GM18508 (cell line): ENCODE data around the gene SNAI3.

ENCODE experiments used
- ATAC-seq: cut with Tn5 transposase; IDR thresholded peaks from one replicate; pipeline ENCODE4 v1.9.1; 2021; ENCODE audit warnings: moderate number of reproducible peaks; ENCODE audit not compliant: insufficient read depth, unreplicated experiment

SNAI3 gene

GRCh38 chr16:88693420-88694177, 7.3 kb upstream of the SNAI3 start:
- ATAC-seq, result no peak

- no peak for ATAC-seq
Measured at GRCh38 chr16:88692861-88693260, 6.6 kb upstream of the SNAI3 start.

GRCh38 chr16:88691924-88692560, 5.7 kb upstream of the SNAI3 start:
- no peak for ATAC-seq

GRCh38 chr16:88691129-88691813, 5.0 kb upstream of the SNAI3 start:
- ATAC-seq, result no peak

- no peak for ATAC-seq
Measured at GRCh38 chr16:88690341-88691128, 4.2 kb upstream of the SNAI3 start.

- no peak for ATAC-seq
Measured at GRCh38 chr16:88688013-88688778, 1.9 kb upstream of the SNAI3 start.

GRCh38 chr16:88687676-88688012, 1.3 kb upstream of the SNAI3 start:
- ATAC-seq, result no peak

GRCh38 chr16:88687254-88687576, 908 bp upstream of the SNAI3 start:
- ATAC-seq, result no peak

- no peak for ATAC-seq
Measured at GRCh38 chr16:88686062-88686438, 257 bp downstream of the SNAI3 start.

- ATAC-seq, result no peak
Measured at GRCh38 chr16:88685156-88686061, 898 bp downstream of the SNAI3 start.

- ATAC-seq, result no peak
Measured at GRCh38 chr16:88684569-88685155, 1.6 kb downstream of the SNAI3 start.

GRCh38 chr16:88681709-88682451, 4.4 kb downstream of the SNAI3 start:
- no peak for ATAC-seq

GRCh38 chr16:88681084-88681680, 5.1 kb downstream of the SNAI3 start:
- ATAC-seq, result no peak

GRCh38 chr16:88680554-88681083, 5.7 kb downstream of the SNAI3 start:
- no peak for ATAC-seq

- no peak for ATAC-seq
Measured at GRCh38 chr16:88678224-88678979, 7.9 kb downstream of the SNAI3 start.

GRCh38 chr16:88677721-88678120, 8.6 kb downstream of the SNAI3 start:
- no peak for ATAC-seq
